HG03378 (cell line): ENCODE data around the gene NOL6.

Experiments used
- ATAC-seq: cut with Tn5 transposase; IDR thresholded peaks from one replicate; pipeline ENCODE4 v1.9.1; 2021; ENCODE audit warnings: mild to moderate bottlenecking, moderate library complexity; ENCODE audit not compliant: unreplicated experiment

The NOL6 gene

DNA sequence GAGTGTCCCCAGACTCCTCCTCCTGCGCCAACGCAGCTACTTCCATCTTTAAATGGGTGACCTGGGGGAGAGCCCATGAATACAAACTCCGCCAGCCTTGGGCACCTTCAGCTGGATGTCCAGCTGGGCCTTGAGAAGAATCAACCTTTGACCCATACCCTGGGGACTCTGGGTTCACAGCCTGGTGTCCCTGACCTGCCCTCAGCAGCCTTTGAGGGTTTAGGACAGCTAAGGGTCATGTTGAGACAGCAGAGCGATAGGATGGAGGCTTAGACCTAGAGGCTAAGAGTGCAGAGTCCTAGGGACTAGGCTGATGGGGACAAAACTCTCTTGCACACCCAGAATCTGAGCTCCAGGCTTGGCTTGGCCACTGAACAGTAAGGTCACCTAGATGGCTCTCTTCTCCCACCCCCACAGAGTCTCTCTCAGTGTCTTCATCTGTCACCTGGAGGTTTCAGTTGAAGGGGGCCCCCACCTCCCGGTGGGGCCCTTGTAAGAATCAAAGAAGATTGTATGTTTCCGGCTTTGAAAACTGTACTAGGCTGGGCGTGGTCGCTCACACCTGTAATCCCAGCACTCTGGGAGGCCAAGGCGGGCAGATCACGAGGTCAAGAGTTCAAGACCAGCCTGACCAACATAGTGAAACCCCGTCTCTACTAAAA is 19.6 kb downstream of the NOL6 start:
- no peak for ATAC-seq

DNA sequence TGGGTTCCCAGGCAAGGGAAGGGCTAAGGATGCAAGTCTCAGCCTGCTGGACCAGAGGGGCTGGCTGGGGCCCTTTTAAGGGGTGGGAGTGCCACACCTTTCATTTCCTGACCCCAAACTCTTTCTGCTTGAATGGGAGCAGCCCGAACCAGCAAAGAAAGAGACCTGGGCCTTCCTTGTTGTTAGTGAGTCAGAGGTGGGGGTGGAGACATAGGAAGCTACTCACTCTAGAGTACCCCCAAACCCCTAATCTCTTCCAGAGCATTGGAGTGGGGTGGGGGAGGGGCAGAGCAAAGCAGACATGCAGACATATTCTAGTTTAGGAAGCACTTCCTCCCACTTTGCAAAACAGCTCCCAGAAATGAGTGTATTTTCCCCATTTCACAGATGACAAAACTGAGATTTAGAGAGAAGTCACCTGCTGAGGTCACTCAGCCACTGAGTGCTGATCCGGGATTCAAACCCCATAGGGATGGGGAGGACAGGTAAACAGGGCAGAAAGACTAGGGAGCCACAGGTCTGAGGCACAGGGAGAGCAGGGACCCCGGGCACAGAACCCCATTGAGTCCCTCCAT is 20.4 kb downstream of the NOL6 start:
- no peak for ATAC-seq

- ATAC-seq = no peak
Measured at GRCh38 chr9:33452828-33453271, 20.9 kb downstream of the NOL6 start.

GRCh38 chr9:33450621-33451146 is 23.0 kb downstream of the NOL6 start:
- ATAC-seq = no peak

- no peak for ATAC-seq
Measured at GRCh38 chr9:33449715-33450114, 24.0 kb downstream of the NOL6 start.

DNA sequence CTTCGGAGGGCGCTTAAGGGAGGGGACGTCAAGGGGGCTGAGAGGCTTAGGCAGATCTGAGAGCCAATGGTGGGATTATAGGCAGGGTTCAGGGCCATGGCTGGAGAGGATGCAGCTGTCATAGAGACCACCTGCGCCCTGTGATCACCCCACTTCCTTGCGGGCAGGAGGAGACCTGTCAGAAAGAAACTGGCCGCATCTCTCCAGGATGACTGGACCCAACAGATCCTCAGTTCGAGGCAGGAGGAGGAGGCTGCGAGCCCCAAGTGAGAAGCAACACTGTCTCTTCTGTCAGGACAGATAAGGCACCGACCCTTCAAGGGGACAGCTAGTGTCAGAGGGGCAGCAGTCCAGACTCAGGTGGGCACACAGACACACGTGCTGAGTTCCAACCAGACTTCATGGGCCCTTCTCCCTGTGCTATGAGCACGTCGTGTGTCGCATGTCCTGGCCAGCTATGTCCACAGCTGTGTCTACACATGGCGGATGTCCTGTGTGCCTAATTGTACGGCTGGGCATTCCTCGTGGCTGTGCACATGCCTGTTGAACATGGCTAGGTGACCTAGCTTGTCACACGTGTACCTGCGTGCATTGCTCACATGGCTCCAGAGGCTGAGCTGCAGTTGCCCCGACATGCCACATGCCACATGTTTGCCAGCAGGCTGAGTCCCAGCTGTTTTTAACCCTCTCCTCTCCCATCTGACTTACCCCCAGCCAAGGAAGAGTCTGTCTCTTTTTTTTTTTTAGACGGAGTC is 25.7 kb downstream of the NOL6 start:
- no peak for ATAC-seq

- peak; percentile 30 for ATAC-seq
Measured at GRCh38 chr9:33446946-33447798, 26.6 kb downstream of the NOL6 start, which contains the start of gene AQP3. TSS of gene AQP3 (minus strand) at chr9:33447593. CDS start at chr9:33447530, 63 bp downstream.

GRCh38 chr9:33446240-33446945 is 27.3 kb downstream of the NOL6 start:
- peak; percentile 92 for ATAC-seq

GRCh38 chr9:33445389-33446239 is 28.1 kb downstream of the NOL6 start:
- ATAC-seq = no peak

GRCh38 chr9:33443464-33444154 is 30.1 kb downstream of the NOL6 start:
- ATAC-seq = no peak

DNA sequence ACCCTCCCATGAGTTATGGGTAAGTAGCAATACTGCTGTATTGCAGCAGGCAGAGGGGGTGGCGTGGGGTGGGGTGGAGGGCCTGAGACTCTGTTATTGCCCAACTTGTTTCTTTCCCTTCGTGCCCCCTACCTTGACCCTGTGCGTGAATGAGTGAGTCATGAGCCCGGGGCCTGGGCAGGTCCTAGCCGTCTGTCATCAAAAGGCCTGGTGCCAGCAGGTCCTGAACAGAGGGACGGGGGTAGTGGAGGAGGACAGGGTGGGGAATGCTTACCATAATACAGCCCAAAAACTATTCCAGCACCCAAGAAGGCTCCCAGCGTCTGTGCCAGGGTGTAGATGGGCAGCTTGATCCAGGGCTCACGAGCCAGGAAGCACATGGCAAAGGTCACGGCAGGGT is 30.7 kb downstream of the NOL6 start:
- ATAC-seq = no peak

DNA sequence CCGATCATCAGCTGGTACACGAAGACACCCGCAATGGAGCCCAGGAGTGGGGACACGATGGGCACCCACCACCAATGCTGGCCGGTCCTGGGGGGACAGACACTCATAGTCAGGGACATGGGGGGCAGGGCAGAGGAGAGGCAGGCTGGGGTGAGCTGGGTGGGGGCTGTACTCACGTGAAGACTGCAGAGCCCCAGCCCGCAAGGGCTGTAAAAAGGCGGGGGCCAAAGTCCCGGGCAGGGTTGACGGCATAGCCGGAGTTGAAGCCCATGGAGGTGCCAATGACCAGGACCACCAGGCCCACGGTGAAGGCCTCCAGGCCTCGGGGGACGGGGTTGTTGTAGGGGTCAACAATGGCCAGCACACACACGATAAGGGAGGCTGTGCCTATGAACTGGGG is 31.6 kb downstream of the NOL6 start:
- ATAC-seq = no peak

DNA sequence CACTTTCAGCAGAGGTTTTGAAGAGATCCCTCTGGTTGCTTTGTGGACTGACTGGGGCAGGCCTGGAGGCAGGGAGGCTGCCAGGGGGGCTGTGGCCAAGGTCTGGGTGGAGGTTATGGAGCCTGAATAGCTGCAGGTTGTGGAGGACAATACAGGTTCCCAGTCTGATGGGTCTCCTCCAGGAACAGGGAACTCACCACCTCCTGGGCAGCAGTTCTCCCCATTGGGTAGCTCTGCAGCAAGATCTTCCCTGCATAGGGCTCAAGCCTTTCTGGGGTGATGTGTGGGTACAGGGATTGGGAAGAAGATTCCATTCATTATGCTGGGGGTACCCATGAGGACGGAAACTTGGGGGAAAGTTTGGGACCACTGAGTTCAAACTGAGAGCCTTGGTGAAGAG is 33.1 kb downstream of the NOL6 start:
- ATAC-seq = no peak

DNA sequence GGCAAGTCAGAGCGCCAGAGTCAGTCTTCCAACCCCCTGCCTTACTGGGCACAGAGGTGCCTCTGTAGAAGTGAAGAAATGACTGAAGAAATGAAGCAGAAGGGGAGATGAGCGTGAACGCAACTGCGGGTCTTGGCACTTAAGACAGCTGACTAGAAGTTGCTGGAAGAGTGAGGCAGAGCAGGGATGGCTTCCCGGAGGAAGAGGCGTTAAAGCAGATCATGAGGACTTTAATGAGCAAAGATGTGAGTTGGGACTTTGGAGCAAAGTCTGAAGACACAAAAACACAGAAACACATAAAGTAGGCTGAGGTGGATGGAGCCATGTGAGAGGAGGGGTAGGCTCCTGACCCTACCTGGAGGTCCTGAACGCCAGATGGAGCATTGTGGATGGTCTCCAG is 33.5 kb downstream of the NOL6 start:
- no peak for ATAC-seq

GRCh38 chr9:33439731-33440130 is 34.0 kb downstream of the NOL6 start:
- ATAC-seq = no peak

GRCh38 chr9:33438926-33439680 is 34.6 kb downstream of the NOL6 start:
- no peak for ATAC-seq

- ATAC-seq = no peak
Measured at GRCh38 chr9:33437898-33438297, 35.8 kb downstream of the NOL6 start.

DNA sequence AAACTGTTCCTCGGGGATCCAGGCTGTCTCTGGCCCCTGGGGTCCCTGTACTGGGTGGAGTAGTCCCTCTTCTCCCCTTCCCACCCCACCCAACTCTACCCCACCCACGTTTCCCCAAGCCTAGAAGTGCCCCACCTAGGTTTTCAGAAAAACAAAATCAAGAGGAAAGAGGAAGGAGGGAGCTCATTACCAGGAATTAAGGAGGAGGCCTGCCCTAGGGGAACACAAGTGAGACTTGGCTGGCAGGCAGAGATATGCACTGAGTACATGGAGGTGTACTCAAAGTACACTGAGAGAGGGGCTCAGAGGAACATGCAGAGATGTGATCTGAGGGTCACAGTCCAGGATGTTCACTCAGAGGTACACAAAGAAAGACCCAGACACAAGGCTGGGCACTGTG is 36.5 kb downstream of the NOL6 start:
- no peak for ATAC-seq
